Measurements from ENCODE around the gene NKX1-1. TPM values are rescaled to one million over a fixed set of nuclear protein-coding genes. Genes with fewer than 3 reads are reported as not detected.
"Not testable (repeated sequence)": the region's sequence is repeated elsewhere in the genome, so short reads cannot be mapped to it uniquely, and the experiment has no call there.

NKX1-1 gene
- polyA plus RNA-seq, 1 donor: not detected

DNA sequence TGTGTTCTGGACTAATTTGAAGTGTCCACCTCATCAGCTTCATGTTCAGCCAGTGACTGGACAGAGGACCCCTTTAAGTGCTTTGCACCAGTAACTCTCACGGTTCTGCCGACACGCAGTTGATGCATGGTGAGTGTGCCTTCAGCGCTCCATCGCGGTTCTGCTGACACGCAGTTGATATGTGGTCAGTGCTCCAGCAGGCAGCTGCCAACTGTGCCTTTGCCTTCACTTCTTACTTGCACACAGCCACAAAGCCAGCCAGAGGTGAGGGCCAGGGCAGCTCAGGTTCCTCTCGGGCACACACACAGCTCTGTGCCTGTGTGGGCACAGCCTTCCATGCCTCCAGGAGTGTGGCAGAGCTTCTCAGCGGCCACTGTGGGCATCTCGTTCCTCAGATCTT lies 12.4 kb downstream of the NKX1-1 start:
- no peak for DNase-seq (ENCODE audit: low read depth)

DNA sequence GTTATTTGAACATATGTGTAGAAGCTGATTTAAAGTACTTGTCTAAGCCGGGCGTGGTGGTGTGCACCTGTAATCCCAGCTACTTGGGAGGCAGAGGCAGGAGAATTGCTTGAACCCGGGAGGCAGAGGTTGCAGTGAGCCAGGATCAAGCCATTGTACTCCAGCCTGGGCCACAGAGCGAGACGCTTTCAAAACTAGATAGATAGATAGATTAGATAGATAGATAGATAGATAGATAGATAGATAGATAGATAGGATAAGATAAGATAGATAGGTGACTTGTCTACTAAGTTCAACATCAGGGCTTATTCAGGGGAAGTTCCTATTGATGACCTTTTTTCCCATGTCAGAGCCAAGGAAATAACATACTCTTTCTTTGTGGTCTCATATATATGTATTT lies 12.9 kb downstream of the NKX1-1 start:
- not testable (repeated sequence) for DNase-seq (ENCODE audit: low read depth)

DNA sequence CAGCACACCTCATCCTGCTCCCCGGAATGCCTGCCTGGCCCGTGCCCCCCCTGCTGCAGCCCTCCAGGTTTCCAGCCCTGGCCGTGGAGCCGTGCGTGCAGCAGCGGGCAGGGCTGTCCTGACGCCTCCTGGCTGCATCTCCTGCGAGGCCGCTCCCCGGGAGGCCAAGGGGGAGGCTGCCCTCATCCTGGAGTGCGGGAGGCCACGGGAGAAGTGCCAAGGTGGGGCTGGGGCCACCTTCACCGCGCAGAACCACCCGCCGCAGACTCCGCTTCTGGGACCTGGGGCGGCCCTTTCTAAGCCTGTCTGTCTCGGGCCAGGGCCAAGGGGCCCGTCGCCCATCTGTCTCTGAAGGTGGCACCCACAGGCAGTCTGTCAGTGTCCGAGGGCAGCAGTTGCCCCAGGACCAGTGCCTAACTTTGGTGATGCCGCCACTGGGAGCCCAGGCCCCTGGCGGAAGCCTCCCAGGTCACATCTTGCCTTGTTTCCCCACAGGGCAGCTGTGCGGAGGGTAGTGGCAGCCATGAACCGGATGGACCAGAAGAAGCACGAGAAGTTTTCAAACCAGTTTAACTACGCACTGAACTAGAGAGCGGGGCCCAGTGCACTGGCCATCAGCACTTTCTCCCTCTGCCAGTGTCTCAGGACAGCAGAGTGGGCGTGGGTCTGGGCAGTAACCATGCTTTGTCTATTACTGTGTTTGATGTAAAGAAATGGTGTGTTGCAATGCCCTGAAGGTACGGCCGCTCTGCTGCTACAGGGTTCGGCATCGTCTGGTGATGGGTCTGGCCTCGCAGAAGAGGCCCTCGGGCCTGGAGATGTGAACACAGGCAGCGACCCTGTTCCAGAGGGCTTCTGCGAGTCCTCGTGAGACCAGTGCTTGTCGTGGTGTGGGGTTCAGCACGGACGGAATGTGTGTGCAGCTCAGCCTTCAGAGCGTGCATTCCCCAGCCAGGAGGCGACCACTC lies 20.6 kb downstream of the NKX1-1 start:
- no peak for DNase-seq (ENCODE audit: low read depth)

DNA sequence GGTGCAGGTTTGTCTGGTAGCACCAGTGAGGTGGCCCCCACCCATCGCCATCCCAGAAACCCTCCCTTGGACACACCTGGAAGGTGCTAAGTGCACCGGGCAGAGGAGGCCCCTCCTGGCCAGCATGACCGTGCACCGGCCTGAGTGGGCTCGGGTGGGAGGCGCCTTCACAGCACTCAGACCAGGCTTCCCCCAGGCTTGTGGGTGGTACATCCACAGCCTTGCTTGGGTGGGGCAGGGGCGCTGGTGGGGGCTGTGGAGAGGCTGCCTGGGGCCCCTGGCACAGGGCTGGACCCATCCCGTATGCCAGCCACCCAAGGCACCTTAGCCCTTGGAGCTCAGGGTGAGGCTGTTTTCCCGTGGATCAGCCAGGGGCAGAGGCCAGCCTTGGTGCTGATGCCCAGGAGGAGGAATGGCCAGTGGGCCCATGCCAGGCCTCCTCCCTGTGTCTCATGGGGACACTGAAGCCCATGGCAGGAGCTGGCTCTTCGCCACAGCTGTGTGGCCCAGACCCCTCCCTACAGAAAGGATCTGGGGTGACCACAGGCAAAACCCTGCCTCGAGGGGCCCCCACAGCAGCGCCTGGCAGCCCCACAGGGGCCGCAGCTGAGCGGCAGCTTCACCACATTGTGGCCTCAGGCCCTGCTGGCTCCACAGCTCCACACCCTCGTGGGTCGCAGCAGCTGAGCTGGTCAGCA lies 21.4 kb downstream of the NKX1-1 start:
- DNase-seq (ENCODE audit: low read depth): no peak

DNA sequence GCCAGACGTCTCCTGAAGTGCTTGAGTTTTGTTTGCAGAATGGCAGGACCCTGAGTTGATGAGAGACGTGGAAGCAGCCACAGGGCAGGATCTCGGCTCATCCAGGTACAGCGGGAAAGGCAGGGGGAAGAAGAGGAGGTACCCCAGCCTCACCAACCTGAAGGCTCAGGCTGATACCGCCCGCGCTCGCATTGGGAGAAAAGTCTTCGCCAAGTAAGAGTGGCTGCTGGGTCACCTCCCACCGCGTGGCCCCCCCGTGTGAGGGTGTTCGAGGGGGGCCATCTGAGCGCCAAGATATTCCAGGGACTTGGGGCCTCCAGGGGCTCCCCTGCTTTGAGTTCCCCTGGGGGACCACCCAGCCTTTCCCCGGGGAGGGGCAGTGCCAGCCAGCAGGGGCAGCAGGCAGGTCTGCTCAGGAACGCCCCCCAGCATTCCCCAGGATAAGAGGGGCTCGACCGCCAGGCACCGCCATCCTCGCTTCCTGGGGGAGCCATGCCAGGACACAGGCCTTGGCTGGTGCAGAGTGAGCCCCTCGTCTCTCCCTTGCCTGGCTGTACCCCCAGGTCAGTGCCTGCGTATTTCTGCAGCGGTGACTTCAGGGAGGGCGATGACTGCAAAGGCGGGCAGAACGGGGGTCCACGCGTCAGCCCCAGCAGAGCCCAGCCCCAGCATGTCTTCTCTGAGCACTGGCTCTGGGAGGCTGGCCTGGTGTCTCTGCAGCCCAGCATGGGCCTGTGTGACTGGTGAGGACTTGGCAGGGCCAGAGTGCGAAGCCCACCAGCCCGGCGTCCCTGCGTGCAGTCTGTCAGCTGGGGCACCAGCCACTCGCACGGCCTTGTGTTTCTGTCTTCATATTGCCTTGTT lies 22.3 kb downstream of the NKX1-1 start:
- DNase-seq (ENCODE audit: low read depth): no peak

DNA sequence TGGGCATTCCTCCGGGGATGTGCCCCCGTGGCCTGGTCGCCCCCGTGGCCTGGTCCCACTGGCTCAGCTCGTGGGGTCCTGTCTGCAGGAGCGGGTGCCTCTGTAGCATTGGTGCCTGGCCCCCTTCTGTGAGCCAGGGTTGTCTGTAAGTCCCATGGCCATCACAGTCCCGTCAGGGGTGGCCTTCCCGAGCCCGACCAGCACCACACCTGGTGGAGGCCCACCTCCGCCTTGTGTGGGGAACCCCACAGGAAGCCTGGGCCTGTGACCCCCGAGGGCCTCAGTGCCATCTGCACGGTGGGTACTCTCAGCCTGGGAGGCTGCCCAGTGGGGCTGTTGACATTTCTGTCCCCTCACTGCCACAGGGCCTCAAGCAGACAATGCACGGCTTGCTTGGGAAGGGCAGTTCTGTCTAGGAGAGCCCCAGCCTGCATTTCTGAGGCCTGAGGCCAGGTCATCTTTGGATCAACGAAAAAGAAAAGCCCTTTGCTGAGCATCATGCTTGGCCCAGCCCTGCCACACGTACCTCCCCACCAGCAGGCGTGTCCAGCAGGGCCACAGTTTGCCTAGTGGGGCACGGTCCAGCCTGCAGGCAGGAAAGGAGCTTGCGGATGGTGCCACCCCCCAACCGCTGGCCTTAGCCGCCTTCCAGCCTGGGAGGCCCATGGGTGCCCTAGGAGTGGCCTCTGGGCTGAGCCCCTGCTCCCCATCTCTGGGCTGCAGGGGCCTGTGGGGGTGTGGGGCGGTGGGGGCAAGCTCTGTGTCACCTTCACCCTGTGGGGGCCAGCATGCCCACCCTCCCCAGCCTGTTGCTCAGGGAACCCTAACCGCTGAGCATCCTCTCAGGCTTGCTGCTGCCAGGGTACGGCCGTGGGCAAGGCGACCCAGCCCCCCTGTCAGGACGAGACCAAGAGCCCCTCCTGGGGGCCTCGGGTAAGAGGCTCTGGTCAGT lies 23.2 kb downstream of the NKX1-1 start:
- DNase-seq (ENCODE audit: low read depth): no peak

DNA sequence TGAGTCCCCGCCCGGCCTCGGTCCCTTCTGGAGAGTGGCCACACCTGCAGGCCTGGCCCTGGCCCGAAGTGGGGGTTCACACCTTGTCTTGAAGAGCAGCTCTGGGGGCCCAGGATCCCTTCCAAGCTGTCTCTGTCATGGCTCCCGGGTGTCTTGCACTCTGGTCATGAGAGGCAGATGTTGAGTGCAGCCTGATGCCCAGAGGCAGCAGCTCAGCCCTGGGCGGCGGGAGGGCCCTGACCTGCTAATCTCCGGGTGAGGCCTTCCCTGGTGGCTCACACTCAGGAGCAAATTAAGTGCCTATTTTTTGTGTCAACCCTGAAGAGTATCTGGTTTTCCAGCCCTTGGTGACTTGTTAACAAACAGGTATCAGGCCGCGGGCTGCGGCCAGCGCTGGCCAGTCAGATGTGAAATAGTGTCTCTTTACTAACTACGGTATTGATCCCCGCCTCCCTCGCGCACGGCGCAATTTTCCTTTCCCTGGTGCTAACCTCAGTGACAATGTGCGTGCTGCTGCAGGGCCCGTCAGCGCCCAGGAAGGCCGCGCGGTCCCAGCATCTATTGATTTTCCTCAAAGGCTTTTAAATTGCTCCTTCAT lies 24.2 kb downstream of the NKX1-1 start:
- no peak for DNase-seq (ENCODE audit: low read depth)

DNA sequence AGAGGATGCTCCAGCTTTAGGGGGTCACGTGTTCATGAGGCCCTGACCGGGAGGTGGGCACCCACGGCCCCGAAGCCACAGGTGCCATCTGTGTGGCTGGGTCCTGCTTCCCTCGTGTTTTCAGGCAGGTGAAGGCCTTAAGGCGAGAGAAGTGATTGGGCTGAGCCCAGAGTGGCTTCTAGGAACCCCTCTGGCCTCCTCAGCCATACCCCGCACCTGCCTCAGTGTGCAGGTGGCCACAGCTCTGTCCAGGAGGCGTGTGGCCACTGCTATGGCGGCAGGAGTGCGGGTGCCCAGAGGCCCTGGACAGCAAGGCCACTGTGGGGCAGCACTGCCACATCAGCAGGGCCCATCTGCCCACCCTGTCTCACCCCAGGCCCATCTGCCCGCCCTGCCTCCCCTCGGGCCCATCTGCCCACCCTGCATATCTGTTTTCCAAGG lies 25.0 kb downstream of the NKX1-1 start:
- no peak for DNase-seq (ENCODE audit: low read depth)

DNA sequence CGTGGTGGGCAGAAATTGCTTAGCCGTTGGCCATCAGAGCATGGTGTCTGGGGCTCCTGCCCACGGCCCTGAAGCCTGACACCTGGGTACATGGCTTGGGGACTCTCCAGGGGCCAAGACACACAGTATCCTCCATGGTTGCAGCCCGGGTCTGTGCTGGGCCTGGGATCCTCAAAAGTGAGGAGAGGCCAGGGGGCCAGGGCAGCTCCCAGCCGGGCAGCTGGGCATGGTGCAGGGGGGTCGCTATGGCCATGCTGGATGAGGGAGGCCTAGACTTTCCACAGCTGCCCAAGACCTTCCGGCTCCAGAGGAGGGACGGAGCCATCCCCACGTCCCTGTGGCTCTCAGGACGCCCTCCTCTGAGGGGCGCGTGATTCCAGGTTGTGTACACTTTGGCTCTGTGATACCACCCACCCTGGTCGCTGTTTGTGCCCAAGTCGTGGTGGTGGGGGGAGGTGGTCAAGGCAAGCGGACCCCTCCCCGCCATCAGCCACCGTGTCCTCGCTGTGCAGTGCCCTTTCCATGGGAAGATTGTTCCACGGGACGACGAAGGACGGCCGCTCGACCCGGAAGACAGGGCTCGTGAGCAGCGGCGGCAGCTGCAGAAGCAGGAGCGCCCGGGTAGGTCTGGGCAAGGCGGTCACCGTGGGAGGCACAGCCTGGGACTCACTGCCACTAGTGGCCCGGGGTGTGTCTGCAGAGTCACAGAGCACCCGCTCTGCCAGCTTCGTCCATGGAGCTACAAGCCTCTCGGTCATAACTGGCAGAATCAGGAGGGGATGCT lies 25.7 kb downstream of the NKX1-1 start:
- DNase-seq (ENCODE audit: low read depth): no peak

DNA sequence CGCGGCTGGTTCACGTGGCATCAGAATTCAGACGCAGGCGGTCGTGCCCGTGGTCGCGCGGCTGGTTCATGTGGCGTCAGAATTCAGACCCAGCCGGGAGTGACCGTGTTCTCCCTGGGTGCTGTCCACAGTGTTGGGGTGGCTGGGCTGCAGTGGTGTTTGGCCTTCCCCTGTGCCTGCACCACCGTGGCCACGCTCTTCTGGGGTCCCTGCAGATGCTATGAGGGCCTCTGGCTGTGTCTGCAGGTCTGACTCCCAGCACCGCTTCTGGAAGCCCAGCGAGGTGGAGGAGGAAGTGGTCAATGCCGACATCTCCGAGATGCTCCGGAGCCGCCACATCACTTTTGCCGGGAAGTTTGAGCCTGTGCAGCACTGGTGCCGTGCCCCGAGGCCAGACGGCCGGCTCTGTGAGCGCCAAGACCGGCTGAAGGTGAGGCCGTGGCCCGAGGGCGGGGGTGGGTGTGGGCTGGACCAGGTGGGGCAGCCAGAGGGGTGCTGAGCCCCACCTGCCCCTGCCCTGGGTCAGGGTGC lies 26.4 kb downstream of the NKX1-1 start:
- no peak for DNase-seq (ENCODE audit: low read depth)

DNA sequence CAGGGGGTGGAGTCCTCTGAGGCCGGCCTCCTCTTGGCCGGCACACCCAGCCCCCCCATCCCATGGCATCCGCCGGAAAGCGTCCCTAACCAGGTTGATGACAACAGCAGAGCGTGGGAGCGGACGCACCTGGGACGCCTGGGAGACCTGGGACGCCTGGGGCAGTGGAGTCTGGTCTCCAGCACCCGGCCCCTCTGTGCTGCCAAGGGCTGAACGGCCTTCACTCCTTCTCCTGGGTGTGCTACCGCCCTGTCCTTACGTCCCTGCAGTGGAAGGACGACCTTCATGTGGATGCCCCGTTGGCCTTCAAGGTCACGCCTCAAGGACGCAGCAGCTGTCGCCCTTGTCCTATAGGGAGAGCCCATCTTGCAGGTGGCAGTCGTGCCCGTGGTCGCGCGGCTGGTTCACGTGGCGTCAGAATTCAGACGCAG lies 26.9 kb downstream of the NKX1-1 start:
- DNase-seq (ENCODE audit: low read depth): no peak

DNA sequence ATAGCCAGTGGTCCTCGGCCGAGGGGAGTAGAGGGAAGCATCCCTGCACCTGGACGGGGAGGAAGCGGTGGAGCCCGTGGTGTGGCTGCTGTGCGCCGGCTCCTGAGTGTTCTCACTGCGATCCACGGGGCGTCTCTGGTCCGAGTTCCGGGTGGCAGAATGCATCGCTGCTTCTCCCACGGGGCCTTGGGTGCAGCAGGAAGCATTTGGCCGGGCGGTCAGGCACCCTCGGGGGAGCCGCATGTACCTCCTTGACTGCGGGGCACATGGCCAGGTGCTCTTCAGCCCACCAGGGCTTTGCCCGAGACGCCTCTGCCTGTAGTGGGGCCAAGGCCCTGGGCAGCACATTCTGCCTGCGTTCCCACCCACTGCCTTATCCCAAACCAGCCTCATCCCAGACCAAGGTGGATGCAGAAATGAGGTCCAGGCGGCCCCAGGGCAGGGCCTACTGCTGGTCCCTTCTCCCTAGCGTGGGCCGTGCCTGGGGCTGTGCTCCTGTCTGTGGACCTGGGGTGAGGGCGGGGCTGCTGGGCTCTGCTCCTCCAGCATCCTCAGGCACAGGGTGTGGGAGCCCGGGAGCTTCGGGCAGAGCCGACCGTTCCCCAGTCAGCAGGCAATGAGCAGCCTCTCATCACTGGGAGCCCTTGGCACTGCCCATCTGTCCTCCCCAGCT lies 27.5 kb downstream of the NKX1-1 start:
- no peak for DNase-seq (ENCODE audit: low read depth)

DNA sequence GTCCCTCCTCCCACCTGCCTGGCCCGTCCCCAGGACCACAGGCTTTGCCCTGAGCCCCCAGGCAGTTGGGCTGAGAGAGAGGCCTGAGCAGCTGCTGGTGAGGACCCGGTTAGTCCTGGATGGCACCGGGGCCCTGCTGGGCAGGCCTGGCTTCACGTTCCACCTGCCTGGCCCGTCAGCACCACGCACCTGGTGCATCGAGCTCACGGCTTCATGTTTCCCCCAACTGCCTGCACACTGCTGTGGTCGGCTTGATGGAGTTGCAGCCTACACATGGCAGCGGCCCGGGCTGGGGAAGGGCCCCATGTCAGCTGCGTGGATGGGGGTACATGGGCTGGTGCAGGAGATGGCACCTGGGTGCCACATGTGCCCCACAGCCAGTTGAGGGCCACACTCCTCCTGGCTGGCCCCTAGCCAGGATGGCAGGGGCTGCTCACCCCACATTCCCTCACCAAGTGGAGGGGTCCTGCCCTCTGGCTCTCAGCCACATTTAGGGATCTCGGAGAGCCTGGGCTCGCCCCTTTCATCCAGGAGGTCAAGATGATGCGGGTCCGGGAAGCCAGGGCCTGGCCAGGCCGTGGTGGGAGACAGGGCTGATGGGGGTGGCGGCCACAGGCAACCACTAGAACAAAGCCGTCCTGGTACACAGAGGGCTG lies 28.5 kb downstream of the NKX1-1 start:
- no peak for DNase-seq (ENCODE audit: low read depth)

DNA sequence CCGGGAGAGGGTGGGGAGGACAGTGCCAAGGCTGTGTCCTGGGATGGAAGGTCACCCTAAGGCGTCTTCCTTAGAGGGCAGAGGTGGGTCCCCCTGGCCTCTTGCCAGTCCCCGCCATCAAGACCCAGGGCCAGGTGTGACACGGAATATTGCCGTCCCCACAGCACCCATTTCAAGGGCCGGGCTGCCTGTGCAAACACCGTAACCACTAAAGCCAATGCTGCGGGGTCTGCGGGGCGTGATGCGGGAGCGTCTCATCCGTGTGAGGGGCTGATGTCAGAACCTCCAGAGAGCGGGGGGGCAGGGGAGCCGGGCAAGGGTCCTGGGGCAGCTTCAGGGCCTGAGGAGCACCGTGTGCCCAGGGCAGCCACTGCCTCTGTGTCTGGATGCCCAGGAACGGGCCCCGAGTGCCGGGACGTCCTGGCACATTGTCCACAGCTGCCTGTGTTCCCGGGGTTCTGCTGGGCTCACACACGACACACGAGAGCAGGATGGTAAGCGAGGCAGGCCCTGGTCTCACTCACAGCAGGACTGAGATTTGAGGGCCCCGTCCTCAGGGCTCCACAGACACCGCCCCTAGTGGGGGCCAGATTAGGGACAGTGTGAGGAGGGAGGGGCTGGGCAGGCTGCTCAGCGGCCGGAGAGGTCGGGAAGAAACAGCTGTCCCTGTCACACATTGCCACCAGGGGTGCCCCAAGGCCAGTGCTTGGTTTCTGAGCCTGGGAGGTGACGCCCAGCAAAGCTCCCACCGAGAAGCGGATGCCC lies 29.2 kb downstream of the NKX1-1 start:
- DNase-seq (ENCODE audit: low read depth): no peak

DNA sequence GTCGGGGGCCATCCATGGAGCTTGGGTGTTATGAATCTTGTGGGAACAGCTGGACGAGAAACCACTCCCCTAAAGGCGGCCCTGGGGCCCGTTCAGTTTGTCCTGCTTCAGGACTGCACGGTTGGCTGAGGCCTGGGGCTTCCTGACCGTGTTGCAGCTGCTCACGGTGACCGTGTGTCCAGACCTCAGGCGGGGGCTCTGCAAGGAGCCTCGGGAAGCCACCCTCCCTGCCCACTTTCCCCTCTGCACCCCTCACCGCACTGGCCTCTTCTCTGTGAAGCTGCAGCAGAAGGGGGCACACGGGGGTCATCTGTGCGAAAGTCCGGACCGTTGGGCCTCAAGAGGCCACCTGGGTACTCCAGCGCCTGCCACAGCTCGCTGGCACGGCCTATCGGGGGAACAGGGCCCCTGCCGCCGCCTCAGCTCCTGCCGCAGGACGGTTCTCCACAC lies 29.8 kb downstream of the NKX1-1 start:
- no peak for DNase-seq (ENCODE audit: low read depth)

DNA sequence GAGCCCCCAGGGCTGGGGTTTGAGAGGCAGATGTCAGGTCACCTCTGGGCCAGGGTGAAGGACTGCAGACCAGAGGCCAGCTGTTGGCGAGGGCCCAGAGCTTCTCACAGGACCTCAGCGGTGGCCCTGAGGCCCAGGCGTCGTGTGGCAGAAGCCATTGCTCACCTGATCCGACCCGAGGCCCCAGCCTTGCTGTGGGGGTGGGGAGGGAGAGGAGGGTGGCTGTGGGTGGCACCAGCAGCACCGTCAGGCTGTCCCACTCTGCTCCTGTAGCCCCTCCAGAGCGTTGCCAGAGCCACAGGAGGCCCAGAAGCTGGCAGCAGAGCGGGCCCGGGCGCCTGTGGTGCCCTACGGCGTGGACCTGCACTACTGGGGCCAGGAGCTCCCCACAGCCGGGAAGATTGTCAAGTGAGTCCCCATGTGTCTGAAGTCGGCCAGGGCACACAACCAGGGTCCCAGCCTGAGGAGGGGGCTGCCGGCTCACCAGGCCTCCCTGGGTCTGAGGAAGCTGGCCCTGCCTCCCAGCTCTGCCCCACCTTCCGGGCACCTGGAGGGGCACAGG lies 30.4 kb downstream of the NKX1-1 start:
- DNase-seq (ENCODE audit: low read depth): no peak

Measured in forelimb muscle (tissue), 1 donor.